Gastroesophageal sphincter (tissue), 3 donors: ENCODE data around the gene SLC5A11.

ENCODE experiments used
- POLR2A ChIP-seq, 2 donors: fragments of 450-650 bp; IDR thresholded peaks; one replicate each; pipeline ENCODE4 v1.6.1; 2017; ENCODE audit warnings: antibody characterized with exemption in 2 of 2, mild to moderate bottlenecking in 2 of 2, moderate library complexity in 1 of 2
- POLR2AphosphoS5 ChIP-seq: sonication (generic); formaldehyde crosslinking; IDR thresholded peaks from one replicate; pipeline ENCODE4 v1.6.1; 2017; ENCODE audit warnings: antibody characterized with exemption
- TF ChIP-seq, protein P1 (sequence below), 4 experiments: fragments of 200-600 bp in 2 of 4; fragments of 450-650 bp in 2 of 4; sonication (generic) in 1 of 4; IDR thresholded peaks; one replicate each; pipeline ENCODE4 v1.5.1; 2017 to 2019; ENCODE audit warnings: antibody characterized with exemption in 4 of 4, mild to moderate bottlenecking in 2 of 4, moderate library complexity in 2 of 4

DNA sequence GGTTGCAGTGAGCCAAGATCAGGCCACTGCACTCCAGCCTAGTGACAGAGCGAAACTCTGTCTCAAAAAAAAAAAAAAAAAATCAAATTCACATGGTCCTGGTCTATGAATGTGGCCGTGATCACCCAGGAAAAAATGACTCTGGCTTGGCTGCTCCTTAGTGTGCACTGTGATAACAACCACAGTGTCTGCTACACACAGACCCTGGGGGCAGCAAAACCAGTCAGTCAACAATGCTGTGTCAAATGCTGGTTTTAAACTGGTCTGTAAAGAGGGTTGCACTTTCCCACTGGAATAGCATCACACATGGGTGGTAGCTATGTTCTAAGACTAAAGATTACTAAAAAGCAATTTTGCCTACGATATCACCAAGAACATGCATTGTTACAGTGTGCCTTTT lies 98.4 kb downstream of the SLC5A11 start:
- TF ChIP-seq, protein P1, sequence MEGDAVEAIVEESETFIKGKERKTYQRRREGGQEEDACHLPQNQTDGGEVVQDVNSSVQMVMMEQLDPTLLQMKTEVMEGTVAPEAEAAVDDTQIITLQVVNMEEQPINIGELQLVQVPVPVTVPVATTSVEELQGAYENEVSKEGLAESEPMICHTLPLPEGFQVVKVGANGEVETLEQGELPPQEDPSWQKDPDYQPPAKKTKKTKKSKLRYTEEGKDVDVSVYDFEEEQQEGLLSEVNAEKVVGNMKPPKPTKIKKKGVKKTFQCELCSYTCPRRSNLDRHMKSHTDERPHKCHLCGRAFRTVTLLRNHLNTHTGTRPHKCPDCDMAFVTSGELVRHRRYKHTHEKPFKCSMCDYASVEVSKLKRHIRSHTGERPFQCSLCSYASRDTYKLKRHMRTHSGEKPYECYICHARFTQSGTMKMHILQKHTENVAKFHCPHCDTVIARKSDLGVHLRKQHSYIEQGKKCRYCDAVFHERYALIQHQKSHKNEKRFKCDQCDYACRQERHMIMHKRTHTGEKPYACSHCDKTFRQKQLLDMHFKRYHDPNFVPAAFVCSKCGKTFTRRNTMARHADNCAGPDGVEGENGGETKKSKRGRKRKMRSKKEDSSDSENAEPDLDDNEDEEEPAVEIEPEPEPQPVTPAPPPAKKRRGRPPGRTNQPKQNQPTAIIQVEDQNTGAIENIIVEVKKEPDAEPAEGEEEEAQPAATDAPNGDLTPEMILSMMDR (IDR thresholded peaks at IDR 0.05) = no peak
- no peak for TF ChIP-seq POLR2A (IDR thresholded peaks at IDR 0.05)
- no peak for TF ChIP-seq POLR2AphosphoS5
